Stimulated activated CD4-positive, alpha-beta T cell treated with anti-CD3 and anti-CD28 coated beads, Interleukin-1b, Interleukin-23, amount 100 ng/mL, for 4 hours (primary cell): ENCODE measurements around the gene PGRMC2.

Source experiments
- DNase-seq, 2 donors: peaks; one replicate each; pipeline ENCODE4 v3.0.0-alpha.2; 2020; ENCODE audit warnings: low read depth in 2 of 2

Gene PGRMC2

GRCh38 chr4:128287141-128287870 lies at the start of gene PGRMC2:
Gene PGRMC2, minus strand, starts transcription at chr4:128287813. Its CDS starts 23 bp downstream, at chr4:128287790.
- peak in 1 of 2 donors; percentile 29 for DNase-seq

- no peak for DNase-seq
These were observed 47.9 kb upstream of the PGRMC2 start for GRCh38 chr4:128335541-128335940.

GRCh38 chr4:128334256-128334655 lies 46.6 kb upstream of the PGRMC2 start:
- no peak for DNase-seq

- DNase-seq, result no peak
These were observed 45.9 kb upstream of the PGRMC2 start for GRCh38 chr4:128333309-128334018.

- DNase-seq, result no peak
These were observed 44.5 kb upstream of the PGRMC2 start for GRCh38 chr4:128332081-128332480.

GRCh38 chr4:128329638-128330037 lies 42.0 kb upstream of the PGRMC2 start:
- DNase-seq, result no peak

- no peak for DNase-seq
These were observed 40.5 kb upstream of the PGRMC2 start for GRCh38 chr4:128328106-128328505.

- DNase-seq, result no peak
These were observed 35.8 kb upstream of the PGRMC2 start for GRCh38 chr4:128323401-128323800.

GRCh38 chr4:128322986-128323385 lies 35.4 kb upstream of the PGRMC2 start:
- no peak for DNase-seq

- no peak for DNase-seq
These were observed 34.7 kb upstream of the PGRMC2 start for GRCh38 chr4:128322311-128322710.

- DNase-seq, result no peak
These were observed 33.0 kb upstream of the PGRMC2 start for GRCh38 chr4:128320656-128321055.

GRCh38 chr4:128315756-128316520 lies 28.3 kb upstream of the PGRMC2 start:
- DNase-seq, result no peak

- no peak for DNase-seq
These were observed 24.2 kb upstream of the PGRMC2 start for GRCh38 chr4:128311659-128312403.

- no peak for DNase-seq
These were observed 22.7 kb upstream of the PGRMC2 start for GRCh38 chr4:128310266-128310697.

GRCh38 chr4:128309585-128309984 lies 22.0 kb upstream of the PGRMC2 start:
- DNase-seq, result no peak

GRCh38 chr4:128308986-128309385 lies 21.4 kb upstream of the PGRMC2 start:
- no peak for DNase-seq

GRCh38 chr4:128307123-128307571 lies 19.5 kb upstream of the PGRMC2 start:
- no peak for DNase-seq

GRCh38 chr4:128305942-128306341 lies 18.3 kb upstream of the PGRMC2 start:
- no peak for DNase-seq

GRCh38 chr4:128303986-128304385 lies 16.4 kb upstream of the PGRMC2 start:
- DNase-seq, result no peak

GRCh38 chr4:128303405-128303785 lies 15.8 kb upstream of the PGRMC2 start:
- DNase-seq, result no peak

GRCh38 chr4:128301979-128302378 lies 14.4 kb upstream of the PGRMC2 start:
- no peak for DNase-seq

- no peak for DNase-seq
These were observed 12.2 kb upstream of the PGRMC2 start for GRCh38 chr4:128299848-128300247.
